Jurkat, Clone E6-1 (cell line): ENCODE measurements around the gene GPSM3.

ENCODE experiments used
- DNase-seq: peaks from one replicate; pipeline ENCODE4 v3.0.0-alpha.2; 2011; ENCODE audit warnings: low read depth, low spot score
- H3K4me3 ChIP-seq: 2 replicates; pipeline ENCODE4 v1.5.1; 2011; ENCODE audit warnings: mild to moderate bottlenecking, low read length, control low read depth, moderate library complexity

The GPSM3 gene

GRCh38 chr6:32177183-32177787, 15.2 kb downstream of the GPSM3 start:
- DNase-seq = peak; percentile 66

DNA sequence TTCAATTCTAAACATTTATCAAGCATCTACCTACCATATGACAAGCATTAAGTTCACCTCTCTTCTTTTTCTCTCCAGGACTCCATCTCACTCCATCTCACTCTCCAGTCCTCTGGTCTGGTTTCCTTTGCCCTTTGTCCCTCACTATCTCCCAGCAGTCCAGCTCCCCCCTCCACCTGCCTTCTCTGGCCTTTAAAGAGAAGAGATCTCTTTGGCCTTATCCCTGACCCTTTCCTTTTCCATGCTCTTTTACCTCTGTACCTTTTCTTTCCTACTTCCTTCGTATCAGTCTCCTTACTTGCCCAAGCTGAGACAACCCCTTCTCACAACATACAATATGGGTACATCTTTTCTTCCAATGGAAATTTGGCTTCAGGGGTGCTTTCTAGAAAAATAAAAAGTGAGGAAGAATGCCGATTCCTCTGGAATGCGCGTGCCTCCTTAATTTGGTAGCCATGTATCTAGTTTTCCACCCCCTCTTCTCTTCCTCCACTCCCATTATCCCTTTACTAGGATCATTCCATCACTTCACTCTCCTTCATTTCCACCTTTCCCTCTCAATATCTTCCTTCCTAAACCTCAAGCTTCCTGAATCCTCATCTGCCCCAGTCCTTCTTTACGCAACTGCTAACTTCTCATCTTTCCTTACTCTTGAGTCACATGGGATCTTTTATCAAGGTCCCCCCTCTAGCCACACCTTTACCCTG, 15.8 kb downstream of the GPSM3 start:
- peak overlapping the region; percentile 96 for H3K4me3 ChIP-seq
- DNase-seq = no peak

More at GRCh38 chr6:32177183-32177787, 15.2 kb downstream of the GPSM3 start:
- peak overlapping the region; percentile 96 for H3K4me3 ChIP-seq

GRCh38 chr6:32175711-32176475, 16.6 kb downstream of the GPSM3 start, which contains the start of gene AGPAT1:
Gene AGPAT1, minus strand, starts transcription at chr6:32176084. Its CDS starts 4,588 bp downstream, at chr6:32171496.
- peak; percentile 97 for DNase-seq
- H3K4me3 ChIP-seq = peak within 1 kb of the TSS; percentile 96

DNA sequence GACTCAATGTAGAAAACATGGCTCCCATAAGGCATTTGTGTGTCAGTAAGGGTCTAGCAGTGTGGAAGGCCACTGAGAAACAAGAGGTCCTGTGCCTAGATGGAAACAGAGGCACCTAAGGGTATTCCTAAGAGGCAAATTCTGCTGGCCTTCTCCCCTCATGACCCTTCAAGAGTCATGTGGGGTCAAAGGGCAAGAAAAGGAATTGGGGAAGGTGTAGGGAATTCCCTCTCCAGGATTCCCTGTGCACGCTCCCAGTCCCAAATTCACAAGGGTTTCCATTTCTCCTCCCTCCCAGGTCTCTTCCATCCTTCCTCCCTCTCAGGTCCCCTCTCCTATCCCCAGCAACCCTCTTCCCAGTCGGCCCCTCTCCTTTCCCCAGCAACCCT, 17.1 kb downstream of the GPSM3 start:
- peak overlapping the region; percentile 96 for H3K4me3 ChIP-seq
- DNase-seq = no peak

GRCh38 chr6:32174416-32174815, 18.0 kb downstream of the GPSM3 start:
- H3K4me3 ChIP-seq = no peak overlapping the region
- no peak for DNase-seq

- H3K4me3 ChIP-seq = no peak overlapping the region
- DNase-seq = peak; percentile 65
Observed at GRCh38 chr6:32173051-32173727, 19.3 kb downstream of the GPSM3 start.

GRCh38 chr6:32171234-32171633, 21.2 kb downstream of the GPSM3 start:
- H3K4me3 ChIP-seq = no peak overlapping the region
- no peak for DNase-seq

DNA sequence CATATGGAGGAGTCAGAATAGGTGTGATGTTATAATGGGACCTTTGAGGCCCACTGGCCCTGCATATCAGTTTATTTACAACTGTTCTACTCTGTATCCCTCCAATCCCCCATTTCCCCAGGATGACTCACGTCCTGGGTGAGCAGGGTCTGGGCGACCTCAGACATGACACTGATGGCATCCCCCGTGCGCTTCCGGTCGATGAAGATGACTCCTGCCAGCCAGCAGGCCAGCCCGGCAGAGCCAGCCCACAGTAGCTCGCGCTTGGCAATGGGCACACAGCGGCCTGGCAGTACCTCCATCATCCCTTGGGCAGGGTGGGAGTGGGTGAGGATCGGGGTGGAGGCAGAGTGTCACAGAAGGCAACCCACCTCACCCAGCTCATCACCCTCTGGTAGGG, 22.1 kb downstream of the GPSM3 start:
- DNase-seq = no peak
- H3K4me3 ChIP-seq = no peak overlapping the region

DNA sequence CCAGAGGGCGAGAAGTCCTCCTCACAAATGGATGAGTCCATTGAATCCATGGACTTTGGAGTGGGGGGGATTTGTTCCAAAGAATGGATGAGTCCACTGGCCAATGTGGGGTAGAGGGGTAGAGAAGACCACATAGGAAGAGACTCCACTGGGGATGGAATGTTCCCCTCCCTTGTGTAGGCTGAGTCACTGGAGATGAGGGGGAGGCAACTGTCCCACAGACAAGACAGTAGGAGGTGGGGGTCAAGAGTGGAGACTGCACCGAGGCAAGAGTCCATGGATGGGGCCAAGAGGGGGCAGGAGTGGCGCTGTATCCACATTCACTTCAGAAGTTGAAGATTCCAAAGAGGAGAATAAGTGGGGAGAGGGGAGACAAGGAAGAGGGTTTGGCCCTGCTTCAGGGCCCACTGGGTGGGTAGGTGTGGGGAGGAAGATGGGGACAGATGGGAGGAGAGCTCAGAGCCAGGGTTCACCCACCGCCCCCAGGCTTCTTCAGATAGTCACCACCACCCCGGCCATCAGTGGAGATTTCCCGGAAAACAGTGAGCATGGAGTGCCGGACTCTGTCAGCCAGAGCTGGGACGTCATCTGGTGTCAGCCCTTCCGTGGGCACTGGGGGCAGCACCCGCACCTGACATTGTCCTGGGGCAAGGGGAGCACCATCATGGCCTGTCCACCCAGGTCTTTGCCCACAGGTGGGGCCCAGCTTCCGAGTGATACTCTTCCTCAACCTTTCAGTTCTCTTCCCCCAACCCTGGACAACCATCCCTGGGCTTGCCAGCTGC, 23.4 kb downstream of the GPSM3 start:
- no peak for DNase-seq
- H3K4me3 ChIP-seq = no peak overlapping the region

DNA sequence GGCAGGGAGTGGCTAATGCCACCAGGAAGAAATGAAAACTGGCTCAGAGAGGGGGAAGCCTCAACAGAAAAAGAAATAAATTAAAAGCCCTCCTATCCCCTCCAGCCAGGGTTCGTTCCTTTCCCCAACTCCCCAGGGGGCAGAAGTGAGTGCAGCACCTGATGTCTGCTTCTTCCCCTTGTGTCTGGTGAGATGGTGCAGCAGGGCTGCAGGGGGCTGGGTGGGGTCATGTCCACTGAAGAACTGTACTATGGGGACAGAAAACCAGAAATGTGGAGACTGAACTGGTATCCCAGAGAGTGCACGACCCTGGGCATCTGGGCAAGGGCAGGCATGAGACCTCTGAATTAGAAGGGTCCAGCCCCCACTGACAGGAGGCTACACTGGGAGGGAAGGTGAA, 24.1 kb downstream of the GPSM3 start:
- no peak overlapping the region for H3K4me3 ChIP-seq
- no peak for DNase-seq

GRCh38 chr6:32167761-32168262, 24.6 kb downstream of the GPSM3 start:
- H3K4me3 ChIP-seq = no peak overlapping the region
- DNase-seq = no peak

GRCh38 chr6:32167154-32167760, 25.2 kb downstream of the GPSM3 start:
- no peak overlapping the region for H3K4me3 ChIP-seq
- DNase-seq = no peak

DNA sequence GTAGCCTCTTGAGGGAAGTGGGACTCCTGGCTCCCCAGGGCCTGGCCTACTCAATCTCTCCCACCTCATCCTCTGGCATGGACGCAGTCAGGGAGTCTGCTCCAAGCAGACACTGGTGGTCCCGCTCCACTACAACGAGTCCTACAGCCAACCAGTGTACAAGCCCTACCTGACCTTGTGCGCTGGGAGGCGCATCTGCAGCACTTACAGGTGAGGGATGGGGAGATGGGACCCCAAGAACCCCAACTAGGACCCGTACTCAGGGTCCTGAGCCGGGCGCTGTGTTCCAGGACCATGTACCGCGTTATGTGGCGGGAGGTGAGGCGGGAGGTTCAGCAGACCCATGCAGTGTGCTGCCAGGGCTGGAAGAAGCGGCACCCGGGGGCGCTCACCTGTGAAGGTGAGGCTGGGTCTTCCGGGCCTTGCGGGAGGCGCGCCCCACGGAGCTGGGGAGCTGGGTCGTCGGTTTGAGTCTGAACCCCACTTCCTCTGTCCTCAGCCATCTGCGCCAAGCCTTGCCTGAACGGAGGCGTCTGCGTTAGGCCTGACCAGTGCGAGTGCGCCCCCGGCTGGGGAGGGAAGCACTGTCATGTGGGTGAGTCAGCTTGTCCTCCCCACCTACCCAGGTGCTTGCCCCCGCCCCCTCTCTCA, 25.9 kb downstream of the GPSM3 start:
- no peak for DNase-seq
- no peak overlapping the region for H3K4me3 ChIP-seq

GRCh38 chr6:32164295-32164694, 28.1 kb downstream of the GPSM3 start, which contains the start of gene EGFL8:
Gene EGFL8, plus strand, starts transcription at chr6:32164595. Its CDS starts 1,571 bp downstream, at chr6:32166166.
- H3K4me3 ChIP-seq = no peak within 1 kb of the TSS

GRCh38 chr6:32163559-32164258, 28.7 kb downstream of the GPSM3 start:
- H3K4me3 ChIP-seq = no peak overlapping the region
- DNase-seq = no peak

More at GRCh38 chr6:32164295-32164694, 28.1 kb downstream of the GPSM3 start, which contains the start of gene EGFL8:
- DNase-seq = no peak

GRCh38 chr6:32158052-32158451, 34.4 kb downstream of the GPSM3 start:
- no peak for DNase-seq
- no peak overlapping the region for H3K4me3 ChIP-seq

GRCh38 chr6:32156891-32157290, 35.6 kb downstream of the GPSM3 start:
- no peak for DNase-seq
- no peak overlapping the region for H3K4me3 ChIP-seq
